NT2/D1 (cell line): Measurements from ENCODE around the gene RAB11FIP4.

Experiments
- SUZ12 ChIP-seq: IDR thresholded peaks from 2 replicates; pipeline ENCODE4 v1.6.1; 2011; ENCODE audit not compliant: insufficient read length, insufficient read depth; ENCODE audit errors: extremely low read depth
- ZNF274 ChIP-seq: IDR thresholded peaks from 2 replicates; pipeline ENCODE4 v1.6.1; 2011; ENCODE audit warnings: mild to moderate bottlenecking, low read depth, low read length

- TF ChIP-seq ZNF274: no peak
- TF ChIP-seq SUZ12: no peak
Measured at GRCh38 chr17:31488264-31488981, 96.9 kb downstream of the RAB11FIP4 start.
